GM19397 (cell line): ENCODE results near the gene EHBP1.

Experiments
- ATAC-seq: cut with Tn5 transposase; IDR thresholded peaks from one replicate; pipeline ENCODE4 v1.9.1; 2021; ENCODE audit warnings: mild to moderate bottlenecking, moderate library complexity; ENCODE audit not compliant: unreplicated experiment

Gene EHBP1

GRCh38 chr2:62939735-62940491 is 234.4 kb downstream of the EHBP1 start:
- no peak for ATAC-seq

GRCh38 chr2:62940697-62941096 is 235.2 kb downstream of the EHBP1 start:
- ATAC-seq, result no peak

GRCh38 chr2:62941413-62941812 is 235.9 kb downstream of the EHBP1 start:
- ATAC-seq, result no peak

DNA sequence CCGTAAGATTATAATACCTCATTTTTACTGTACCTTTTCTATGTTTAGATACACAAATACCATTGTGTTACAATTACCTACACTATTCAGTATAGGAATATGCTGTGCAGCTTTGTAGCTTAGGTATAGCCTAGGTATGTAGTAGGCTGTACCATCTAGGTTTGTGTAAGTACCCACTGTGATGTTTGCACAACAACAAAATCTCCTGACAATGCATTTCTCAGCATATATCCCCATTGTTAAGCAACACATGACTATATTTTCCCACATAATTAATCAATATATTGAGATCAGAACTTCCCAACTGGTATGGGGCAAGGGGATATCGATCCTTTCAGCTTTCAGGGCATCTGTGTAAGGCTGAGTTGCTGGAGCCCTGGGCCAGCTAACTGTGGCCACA is 238.8 kb downstream of the EHBP1 start:
- ATAC-seq, result no peak

DNA sequence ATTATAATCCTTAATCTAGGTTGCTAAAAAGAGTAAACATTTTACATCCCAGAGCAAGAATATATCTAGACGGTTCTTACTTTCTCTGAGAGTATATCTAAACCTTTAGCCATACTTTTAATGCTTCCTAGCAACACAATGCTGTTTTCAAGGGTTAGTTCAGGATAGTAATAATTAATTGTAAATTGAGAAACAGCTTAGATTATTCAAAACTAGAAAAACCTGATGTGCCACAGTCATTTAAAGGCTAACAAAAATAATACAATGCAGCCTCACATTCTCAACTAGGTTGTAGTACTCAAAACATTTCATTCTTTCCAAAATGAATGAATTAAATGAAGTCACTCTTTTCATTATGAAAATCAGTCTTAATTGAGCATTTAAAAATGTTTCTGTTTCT is 241.9 kb downstream of the EHBP1 start:
- no peak for ATAC-seq

DNA sequence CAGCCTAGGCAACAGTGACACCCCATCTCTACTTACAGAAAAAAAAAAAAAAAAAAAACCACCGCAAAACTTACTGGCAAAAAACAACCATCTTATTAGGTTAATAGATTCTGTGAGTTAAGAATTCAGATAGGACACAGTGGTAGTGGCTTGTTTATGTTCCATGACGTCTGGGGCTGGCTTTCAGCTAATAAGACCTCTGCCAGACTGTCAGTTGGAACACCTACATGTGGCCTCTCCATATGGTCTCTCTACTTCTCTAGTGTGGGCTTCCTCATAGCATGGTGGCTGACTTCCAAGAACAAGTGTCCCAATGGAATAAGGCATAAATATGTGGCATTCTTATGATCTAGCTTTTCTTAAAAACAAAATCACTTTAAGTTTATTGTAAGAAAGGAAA is 251.1 kb downstream of the EHBP1 start:
- ATAC-seq, result no peak

DNA sequence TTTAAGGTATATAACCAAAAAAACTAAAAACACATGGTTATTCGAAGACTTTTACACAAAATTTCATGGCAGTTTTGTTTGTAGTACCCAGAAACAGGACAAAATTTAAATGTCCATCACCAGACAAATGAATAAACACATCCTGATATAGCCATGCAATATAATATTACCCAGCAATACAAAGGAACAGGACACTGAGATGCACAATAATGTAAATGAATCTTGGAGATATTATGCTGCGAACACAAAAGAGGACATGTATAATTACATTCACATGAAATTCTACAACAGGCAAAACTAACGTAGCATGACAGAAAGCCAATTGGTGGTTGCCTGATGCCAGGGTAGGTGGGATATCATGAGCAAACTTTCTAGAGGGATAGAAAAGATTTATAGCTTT is 252.7 kb downstream of the EHBP1 start:
- ATAC-seq, result no peak

DNA sequence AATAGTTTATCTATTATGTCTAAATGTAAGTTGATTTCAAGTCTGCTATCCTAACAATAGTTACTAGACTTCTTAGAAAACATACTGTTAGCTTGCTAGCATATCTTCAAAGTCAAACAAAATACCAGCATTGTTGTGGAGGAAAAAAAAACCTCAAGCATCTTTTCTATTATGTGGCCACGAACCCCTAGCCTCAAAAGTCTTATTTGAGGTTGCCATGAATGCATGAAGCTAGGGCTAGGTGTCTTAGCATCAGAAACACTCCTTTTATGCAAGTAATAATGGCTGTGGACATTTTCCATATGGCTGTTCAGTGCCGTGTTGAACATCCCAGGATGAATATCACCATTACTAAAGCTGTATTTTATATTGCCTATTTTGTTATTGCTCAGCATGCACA is 258.5 kb downstream of the EHBP1 start:
- ATAC-seq, result no peak

GRCh38 chr2:62964671-62965070 is 259.2 kb downstream of the EHBP1 start:
- ATAC-seq, result no peak

DNA sequence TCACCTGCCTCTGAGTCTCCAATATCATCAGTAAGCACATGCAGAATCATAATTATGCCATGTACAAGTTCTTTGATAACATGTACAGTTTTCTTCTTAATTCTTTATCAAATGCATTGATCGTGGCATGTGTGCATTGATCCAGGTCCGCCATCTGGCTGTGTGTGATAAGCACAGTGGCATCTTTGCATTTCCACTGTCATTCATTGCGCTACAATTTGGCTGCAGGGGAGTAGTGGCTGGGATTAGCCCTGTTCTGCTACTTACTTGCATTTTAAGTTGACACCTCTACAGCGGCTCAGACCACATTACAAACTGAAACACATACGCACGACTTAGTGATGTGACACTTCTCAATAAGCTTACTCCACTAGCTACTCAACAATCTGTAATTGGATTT is 261.5 kb downstream of the EHBP1 start:
- ATAC-seq, result no peak

GRCh38 chr2:62968168-62968567 is 262.7 kb downstream of the EHBP1 start:
- no peak for ATAC-seq

GRCh38 chr2:62968668-62969067 is 263.2 kb downstream of the EHBP1 start:
- ATAC-seq, result no peak

DNA sequence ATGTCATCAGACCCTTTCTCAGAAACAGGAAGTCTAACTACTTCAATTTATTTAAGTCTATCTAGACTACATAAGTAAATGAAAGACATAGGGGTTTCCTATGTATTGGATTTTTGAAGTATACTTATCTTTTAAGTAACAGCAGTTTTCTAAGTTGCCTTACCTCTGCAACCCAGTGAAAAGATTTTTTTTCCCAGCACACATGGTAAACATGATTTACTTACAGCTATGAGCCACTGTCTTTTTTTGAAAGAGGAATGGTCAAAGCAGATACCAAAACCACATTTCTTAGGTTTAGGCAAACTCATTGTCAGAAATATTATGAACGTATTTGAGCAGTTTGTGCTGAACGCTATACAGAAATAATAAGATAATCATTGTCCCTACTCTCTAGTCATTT is 266.4 kb downstream of the EHBP1 start:
- no peak for ATAC-seq

DNA sequence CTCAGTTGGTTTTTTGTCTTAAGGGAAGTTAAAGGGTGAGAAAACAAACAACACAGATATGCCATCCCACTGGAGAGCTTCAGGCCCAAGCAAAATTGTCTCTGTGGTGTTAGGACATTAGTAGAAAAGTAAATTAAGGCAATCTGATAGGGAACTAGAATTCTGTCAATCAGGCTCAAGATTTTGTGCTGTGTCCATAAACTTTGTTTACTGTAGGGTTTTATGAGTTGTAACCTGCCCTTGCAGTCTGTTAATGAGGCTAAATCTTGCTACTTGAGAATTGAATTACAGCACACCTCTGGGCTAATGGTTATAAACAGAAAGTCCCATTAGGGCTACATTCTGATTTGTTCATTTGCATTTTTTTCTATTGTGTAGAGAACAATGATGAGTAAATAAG is 267.1 kb downstream of the EHBP1 start:
- ATAC-seq, result no peak

DNA sequence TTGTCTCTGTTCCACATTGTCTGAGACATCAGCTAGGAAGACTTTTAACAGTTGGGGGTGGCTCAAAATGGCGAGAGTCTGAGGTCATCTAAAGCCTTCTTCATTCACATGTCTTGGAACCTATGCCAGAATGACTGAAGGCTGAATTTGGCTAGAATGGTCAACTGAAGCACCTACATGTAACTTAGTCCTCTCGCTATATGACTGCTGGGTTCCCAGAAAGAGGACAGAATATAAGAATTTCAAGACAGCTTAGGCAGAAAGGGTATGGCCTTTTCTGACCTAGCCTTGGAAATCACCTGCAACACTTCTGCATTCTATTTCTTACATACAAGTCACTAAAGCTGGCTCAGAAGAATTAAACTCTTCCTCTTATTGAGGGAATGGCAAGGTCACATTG is 269.5 kb downstream of the EHBP1 start:
- ATAC-seq, result no peak

- no peak for ATAC-seq
Measured at GRCh38 chr2:62991605-62992004, 286.1 kb downstream of the EHBP1 start.

DNA sequence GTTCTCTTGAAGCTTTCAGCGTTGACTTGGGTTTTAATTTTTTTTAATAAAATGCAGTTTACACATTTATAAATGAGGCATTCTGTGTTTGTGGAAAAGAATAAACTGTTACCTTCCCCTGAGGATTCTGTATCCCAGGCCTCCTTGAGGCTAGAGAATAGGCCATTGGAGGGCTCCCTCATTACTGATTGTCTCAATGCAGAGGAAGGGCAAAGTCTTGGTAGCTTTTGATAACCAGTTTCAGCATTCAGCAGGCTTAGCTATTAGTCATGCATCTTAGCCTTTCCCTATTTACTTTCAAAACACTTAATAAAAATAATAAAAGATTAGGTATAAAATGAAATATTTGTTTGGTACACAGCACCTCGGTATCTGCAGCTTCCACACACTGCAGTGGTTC is 287.0 kb downstream of the EHBP1 start:
- ATAC-seq, result no peak

GRCh38 chr2:62994206-62994605 is 288.7 kb downstream of the EHBP1 start:
- no peak for ATAC-seq

DNA sequence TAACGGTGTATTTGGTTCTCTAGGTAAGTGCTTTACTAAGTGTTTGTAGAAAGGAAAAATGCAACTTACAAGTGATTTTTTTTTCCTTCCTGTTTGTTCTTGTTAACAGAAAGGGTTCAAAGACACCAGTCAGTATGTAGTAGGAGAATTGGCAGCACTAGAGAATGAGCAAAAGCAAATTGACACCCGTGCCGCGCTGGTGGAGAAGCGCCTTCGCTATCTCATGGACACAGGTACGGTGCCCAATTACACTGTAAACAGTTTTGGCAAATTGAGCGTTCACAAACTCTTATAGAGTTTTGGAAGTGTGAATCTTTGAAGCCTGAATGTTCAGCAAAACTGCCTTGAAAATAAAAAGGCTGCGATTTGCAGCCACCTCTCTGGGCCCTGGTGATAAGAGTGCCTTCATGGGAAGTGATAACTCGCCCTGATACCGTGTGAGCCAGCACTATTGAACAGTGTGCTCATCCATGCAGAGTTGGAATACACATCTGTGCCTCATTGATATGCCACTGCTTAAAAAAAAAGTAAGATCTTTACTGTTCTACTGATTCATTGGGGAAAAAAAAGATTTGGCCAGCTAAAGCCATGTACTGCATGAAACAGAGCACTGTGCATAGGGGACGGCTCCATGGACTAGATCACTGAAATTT is 291.1 kb downstream of the EHBP1 start:
- no peak for ATAC-seq

- ATAC-seq, result no peak
Measured at GRCh38 chr2:62998949-62999348, 293.4 kb downstream of the EHBP1 start.

DNA sequence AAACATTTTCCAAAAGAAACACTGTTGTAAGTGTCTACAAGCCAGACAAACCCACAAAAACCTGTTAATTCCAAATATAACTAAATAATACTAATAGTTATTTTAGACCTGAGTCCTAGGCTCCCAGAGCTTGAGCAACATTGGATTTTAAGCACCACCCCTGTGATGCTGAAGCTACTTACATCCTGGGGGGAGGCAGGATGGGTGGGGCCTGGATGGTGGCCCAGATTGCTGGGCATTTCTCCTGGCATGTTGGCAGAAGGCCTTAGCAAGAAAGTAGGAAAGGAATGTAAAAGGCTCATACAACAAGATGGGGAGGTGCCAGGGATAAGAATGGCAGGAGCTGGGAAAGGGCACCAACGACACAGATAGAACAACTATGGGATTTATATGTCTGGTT is 294.4 kb downstream of the EHBP1 start:
- ATAC-seq, result no peak

DNA sequence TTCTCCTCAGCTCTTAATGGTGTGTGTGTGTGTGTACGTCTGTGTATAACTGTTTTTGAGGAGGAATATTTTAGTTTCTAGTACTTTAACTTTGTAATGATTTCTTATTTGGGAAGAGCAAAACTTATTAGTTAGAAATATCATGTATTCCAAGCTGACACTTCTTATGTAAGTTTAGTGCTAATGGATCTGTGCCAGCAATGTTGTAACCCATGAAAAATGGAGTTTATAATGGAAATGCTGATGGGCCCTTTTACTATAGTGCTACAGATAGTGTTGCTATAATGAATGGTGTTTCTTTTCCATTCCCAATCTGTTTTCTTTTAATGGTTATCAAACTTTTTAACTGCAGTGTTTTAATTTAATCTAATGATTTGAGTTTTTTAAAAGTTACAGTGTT is 295.3 kb downstream of the EHBP1 start:
- no peak for ATAC-seq

GRCh38 chr2:63001576-63001975 is 296.1 kb downstream of the EHBP1 start:
- ATAC-seq, result no peak
